GM12891 (cell line): Measurements from ENCODE around the gene RNF133.

Experiments used
- PAX5 ChIP-seq: IDR thresholded peaks from 2 replicates; pipeline ENCODE4 v1.6.1; 2011; ENCODE audit warnings: low read length, moderate library complexity, mild to moderate bottlenecking; ENCODE audit not compliant: insufficient read depth, severe bottlenecking
- POLR2A ChIP-seq: IDR thresholded peaks from 2 replicates; pipeline ENCODE4 v1.6.1; 2011; ENCODE audit warnings: low read depth, low read length, control low read depth
- POLR2AphosphoS5 ChIP-seq: IDR thresholded peaks from 2 replicates; pipeline ENCODE4 v1.6.1; 2011; ENCODE audit warnings: low read depth, low read length, control low read depth
- POU2F2 ChIP-seq: IDR thresholded peaks from 2 replicates; pipeline ENCODE4 v1.6.1; 2011; ENCODE audit warnings: low read depth, mild to moderate bottlenecking, control low read depth, low read length, moderate library complexity
- SPI1 ChIP-seq: IDR thresholded peaks from 2 replicates; pipeline ENCODE4 v1.6.1; 2011; ENCODE audit warnings: low read depth, low read length, control low read depth
- TAF1 ChIP-seq: IDR thresholded peaks from 2 replicates; pipeline ENCODE4 v1.6.1; 2011; ENCODE audit warnings: low read depth, low read length, control low read depth

GRCh38 chr7:122706836-122707235 lies 7.9 kb upstream of the RNF133 start:
- TF ChIP-seq POLR2A (no peak), TAF1 (no peak), POLR2AphosphoS5 (no peak), PAX5 (no peak), SPI1 (no peak), POU2F2 (no peak)
